GM23338 (cell line): ENCODE data around the gene CHMP3. TPM values are rescaled to one million over a fixed set of nuclear protein-coding genes. Genes with fewer than 3 reads are reported as not detected.
A peak's percentile ranks its signal among the peaks of the same experiment; 100 is the strongest.

Experiments used
- ATAC-seq: fragments of 200-7000 bp; cut with Tn5 transposase; 3 replicates; pipeline ENCODE4 v1.9.1; 2020
- DNase-seq: peaks from one replicate; pipeline ENCODE4 v3.0.0-alpha.2; 2015; ENCODE audit warnings: low spot score
- H2AFZ ChIP-seq: fragments of 200-600 bp; sonication (generic); 2 replicates; pipeline ENCODE4 v1.8.0; 2016; ENCODE audit warnings: antibody characterized with exemption, mild to moderate bottlenecking, moderate library complexity
- H3F3A ChIP-seq: fragments of 200-600 bp; sonication (generic); replicated peaks from 2 replicates; pipeline ENCODE4 v1.8.0; 2017; ENCODE audit warnings: antibody characterized with exemption, mixed run types, low read depth
- H3K27ac ChIP-seq: fragments of 200-600 bp; sonication (generic); 2 replicates; pipeline ENCODE4 v1.6.1; 2016; ENCODE audit warnings: low read depth
- H3K27me3 ChIP-seq: fragments of 200-600 bp; sonication (generic); 2 replicates; pipeline ENCODE4 v1.8.0; 2016; ENCODE audit warnings: mild to moderate bottlenecking, mixed run types, moderate library complexity; ENCODE audit not compliant: insufficient read depth
- H3K36me3 ChIP-seq: fragments of 200-600 bp; sonication (generic); 2 replicates; pipeline ENCODE4 v1.8.0; 2016; ENCODE audit warnings: mild to moderate bottlenecking; ENCODE audit not compliant: insufficient read depth
- H3K4me1 ChIP-seq: fragments of 200-600 bp; sonication (generic); 2 replicates; pipeline ENCODE4 v1.8.0; 2016; ENCODE audit warnings: mild to moderate bottlenecking, moderate library complexity; ENCODE audit not compliant: insufficient read depth
- H3K4me2 ChIP-seq: fragments of 200-600 bp; sonication (generic); 2 replicates; pipeline ENCODE4 v1.7.1; 2017; ENCODE audit warnings: mixed run types
- H3K4me3 ChIP-seq: fragments of 200-600 bp; sonication (generic); 2 replicates; pipeline ENCODE4 v1.6.1; 2016; ENCODE audit warnings: mixed run types
- H3K79me2 ChIP-seq: fragments of 200-600 bp; sonication (generic); replicated peaks from 2 replicates; pipeline ENCODE4 v1.8.0; 2017; ENCODE audit warnings: mild to moderate bottlenecking; ENCODE audit not compliant: insufficient read depth
- H3K9me2 ChIP-seq: fragments of 200-600 bp; sonication (generic); 2 replicates; pipeline ENCODE4 v1.8.0; 2017; ENCODE audit not compliant: insufficient read depth
- H4K20me1 ChIP-seq: fragments of 200-600 bp; sonication (generic); replicated peaks from 2 replicates; pipeline ENCODE4 v1.8.0; 2017; ENCODE audit warnings: mild to moderate bottlenecking; ENCODE audit not compliant: insufficient read depth
- H3K27ac Mint-ChIP-seq: 2 replicates; pipeline ENCODE4 v1.8.0; 2020; ENCODE audit warnings: inconsistent platforms, mild to moderate bottlenecking, moderate library complexity, mixed read lengths
- H3K27me3 Mint-ChIP-seq: 3 replicates; pipeline ENCODE4 v1.8.0; 2022; ENCODE audit warnings: low read depth, mild to moderate bottlenecking, moderate library complexity, mixed read lengths, inconsistent platforms; ENCODE audit not compliant: insufficient read depth, poor library complexity
- H3K36me3 Mint-ChIP-seq: 3 replicates; pipeline ENCODE4 v1.8.0; 2021; ENCODE audit warnings: low read depth, mild to moderate bottlenecking, inconsistent platforms, moderate library complexity, mixed read lengths
- H3K4me1 Mint-ChIP-seq: 3 replicates; pipeline ENCODE4 v1.8.0; 2020; ENCODE audit warnings: mild to moderate bottlenecking, inconsistent platforms, mixed read lengths
- H3K4me3 Mint-ChIP-seq: 3 replicates; pipeline ENCODE4 v1.8.0; 2021; ENCODE audit warnings: moderate library complexity, mild to moderate bottlenecking, inconsistent platforms, mixed read lengths
- H3K9me3 Mint-ChIP-seq: 3 replicates; pipeline ENCODE4 v1.8.0; 2020; ENCODE audit warnings: moderate library complexity, mild to moderate bottlenecking, inconsistent platforms, mixed read lengths
- CREB1 ChIP-seq: fragments of 250-450 bp; sonication (Bioruptor Pico); IDR thresholded peaks from 2 replicates; pipeline ENCODE4 v1.5.0; 2020; ENCODE audit warnings: low read depth, mild to moderate bottlenecking, moderate library complexity
- ETS1 ChIP-seq: IDR thresholded peaks from 2 replicates; pipeline ENCODE4 v1.6.1; 2016; ENCODE audit warnings: antibody characterized with exemption
- EZH2phosphoT487 ChIP-seq: fragments of 200-600 bp; sonication (generic); IDR thresholded peaks from one replicate; pipeline ENCODE4 v1.8.1; 2018; ENCODE audit warnings: antibody characterized with exemption; ENCODE audit not compliant: unreplicated experiment
- JUNB ChIP-seq: IDR thresholded peaks from one replicate; pipeline ENCODE4 v1.6.1; 2016; ENCODE audit warnings: antibody characterized with exemption; ENCODE audit not compliant: unreplicated experiment
- POLR2AphosphoS5 ChIP-seq: IDR thresholded peaks from 2 replicates; pipeline ENCODE4 v1.6.1; 2016; ENCODE audit warnings: antibody characterized with exemption, low read depth
- REST ChIP-seq: IDR thresholded peaks from one replicate; pipeline ENCODE4 v1.6.1; 2018; ENCODE audit warnings: antibody characterized with exemption; ENCODE audit not compliant: unreplicated experiment
- STAT1 ChIP-seq: IDR thresholded peaks from one replicate; pipeline ENCODE4 v1.6.1; 2016; ENCODE audit warnings: antibody characterized with exemption; ENCODE audit not compliant: unreplicated experiment
- ZNF114 ChIP-seq: fragments of 250-450 bp; sonication (Bioruptor Pico); IDR thresholded peaks from 2 replicates; pipeline ENCODE4 v1.5.0; 2020; ENCODE audit warnings: mild to moderate bottlenecking, moderate library complexity
- ZNF331 ChIP-seq: fragments of 250-450 bp; sonication (Bioruptor Pico); IDR thresholded peaks from 2 replicates; pipeline ENCODE4 v1.5.0; 2020; ENCODE audit warnings: low read depth, mild to moderate bottlenecking, moderate library complexity
- polyA plus RNA-seq: library from polyadenylated mRNA; unstranded; fragments of >200 nt; fragmentation: Nextera tagmentation; extraction: Ambion mirVana; gene quantifications from 2 replicates; pipeline ENCODE4 v1.2.1, GENCODE V29; 2016
- total RNA-seq: library from RNA; depleted of rRNA; stranded (reverse); fragments of >200 nt; shearing (Covaris generic); gene quantifications from 2 replicates; pipeline ENCODE4 v1.2.3, GENCODE V29; 2014
- TF ChIP-seq, protein P1 (sequence below): fragments of 250-450 bp; sonication (Bioruptor Pico); IDR thresholded peaks from 2 replicates; pipeline ENCODE4 v1.5.0; 2020; ENCODE audit warnings: mild to moderate bottlenecking, moderate library complexity

CHMP3 gene
- total and polyA plus RNA-seq, 2 experiments from 2014 or later = 15.5 to 15.6 TPM

- Histone ChIP-seq H3K36me3 (no peaks in the 10 kb centered on the region), H3K27me3 (no peaks in the 10 kb centered on the region), H2AFZ (no peak overlapping the region), H4K20me1 (peaks cover 3% of the 10 kb centered on the region; the same call in 1 of the 2 replicates), H3K4me2 (no peak overlapping the region), H3K4me3 (no peak overlapping the region), H3F3A (no peaks in the 10 kb centered on the region), H3K79me2 (no peaks in the 10 kb centered on the region), H3K4me1 (no peaks in the 10 kb centered on the region), H3K27ac (no peak overlapping the region), H3K9me2 (no peaks in the 10 kb centered on the region)
- Mint-ChIP-seq H3K4me3 (no peak overlapping the region), H3K27me3 (no peaks in the 10 kb centered on the region), H3K9me3 (no peaks in the 10 kb centered on the region; the same call in 2 of the 3 replicates), H3K4me1 (no peaks in the 10 kb centered on the region), H3K36me3 (peaks cover 34% of the 10 kb centered on the region), H3K27ac (no peak overlapping the region)
- no peak for ATAC-seq
- TF ChIP-seq ZNF331 (CRISPR knock-in tag) (no peak), POLR2AphosphoS5 (no peak), REST (no peak), ZNF114 (no peak), JUNB (no peak)
- peak; percentile 5 for DNase-seq
Measured at GRCh38 chr2:86507600-86507999, 55.6 kb downstream of the CHMP3 start.

DNA sequence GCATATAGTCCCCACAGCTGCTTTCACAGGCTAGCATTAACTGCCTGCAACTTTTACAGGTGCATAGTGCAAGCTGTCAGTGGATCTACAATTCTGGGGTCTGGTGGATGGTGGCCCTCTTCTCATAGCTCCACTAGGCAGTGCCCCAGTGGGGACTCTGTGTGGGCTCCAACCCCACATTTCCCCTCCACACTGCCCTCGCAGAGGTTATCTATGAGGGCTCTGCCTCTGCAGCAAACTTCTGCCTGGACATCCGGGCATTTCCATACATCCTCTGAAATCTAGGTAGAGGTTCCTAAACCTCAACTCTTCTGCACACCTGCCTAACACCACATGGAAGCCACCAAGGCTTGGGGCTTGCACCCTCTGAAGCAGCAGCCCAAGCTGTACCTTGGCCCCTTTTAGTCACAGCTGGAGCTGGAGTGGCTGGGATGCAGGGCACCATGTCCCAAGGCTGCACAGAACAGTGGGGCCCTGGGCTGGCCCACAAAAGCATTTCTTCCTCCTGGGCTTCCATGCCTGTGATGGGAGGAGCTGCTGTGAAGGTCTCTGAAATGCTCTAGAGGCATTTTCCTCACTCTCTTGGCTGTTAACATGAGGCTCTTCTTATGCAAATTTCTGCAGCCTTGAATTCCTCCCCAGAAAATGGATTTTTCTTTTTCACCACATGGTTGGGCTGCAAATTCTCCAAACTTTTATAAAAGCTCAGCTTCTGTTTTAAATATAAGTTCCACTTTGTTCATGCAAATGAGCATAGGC, 62.7 kb downstream of the CHMP3 start:
- Histone ChIP-seq H3K9me2 (no peaks in the 10 kb centered on the region; the same call in 1 of the 2 replicates), H2AFZ (no peak overlapping the region), H3K36me3 (peaks cover 13% of the 10 kb centered on the region), H3K27me3 (no peaks in the 10 kb centered on the region), H3K4me2 (no peak overlapping the region), H3K4me3 (no peak overlapping the region), H3K4me1 (no peaks in the 10 kb centered on the region), H3F3A (no peaks in the 10 kb centered on the region), H3K27ac (no peak overlapping the region), H4K20me1 (no peaks in the 10 kb centered on the region), H3K79me2 (no peaks in the 10 kb centered on the region)
- DNase-seq (peak; percentile 9), ATAC-seq (no peak)
- H3K9me3 Mint-ChIP-seq = peaks cover 51% of the 10 kb centered on the region
- H3K4me3 Mint-ChIP-seq = no peak overlapping the region
- H3K36me3 Mint-ChIP-seq = peaks cover 90% of the 10 kb centered on the region
- H3K27ac Mint-ChIP-seq = no peak overlapping the region
- no peaks in the 10 kb centered on the region; the same call in 2 of the 3 replicates for H3K4me1 Mint-ChIP-seq
- peaks cover 8% of the 10 kb centered on the region for H3K27me3 Mint-ChIP-seq
- no peak for TF ChIP-seq CREB1 (CRISPR knock-in tag)
- TF ChIP-seq EZH2phosphoT487 = no peak
- no peak for TF ChIP-seq ETS1
- TF ChIP-seq, protein P1, sequence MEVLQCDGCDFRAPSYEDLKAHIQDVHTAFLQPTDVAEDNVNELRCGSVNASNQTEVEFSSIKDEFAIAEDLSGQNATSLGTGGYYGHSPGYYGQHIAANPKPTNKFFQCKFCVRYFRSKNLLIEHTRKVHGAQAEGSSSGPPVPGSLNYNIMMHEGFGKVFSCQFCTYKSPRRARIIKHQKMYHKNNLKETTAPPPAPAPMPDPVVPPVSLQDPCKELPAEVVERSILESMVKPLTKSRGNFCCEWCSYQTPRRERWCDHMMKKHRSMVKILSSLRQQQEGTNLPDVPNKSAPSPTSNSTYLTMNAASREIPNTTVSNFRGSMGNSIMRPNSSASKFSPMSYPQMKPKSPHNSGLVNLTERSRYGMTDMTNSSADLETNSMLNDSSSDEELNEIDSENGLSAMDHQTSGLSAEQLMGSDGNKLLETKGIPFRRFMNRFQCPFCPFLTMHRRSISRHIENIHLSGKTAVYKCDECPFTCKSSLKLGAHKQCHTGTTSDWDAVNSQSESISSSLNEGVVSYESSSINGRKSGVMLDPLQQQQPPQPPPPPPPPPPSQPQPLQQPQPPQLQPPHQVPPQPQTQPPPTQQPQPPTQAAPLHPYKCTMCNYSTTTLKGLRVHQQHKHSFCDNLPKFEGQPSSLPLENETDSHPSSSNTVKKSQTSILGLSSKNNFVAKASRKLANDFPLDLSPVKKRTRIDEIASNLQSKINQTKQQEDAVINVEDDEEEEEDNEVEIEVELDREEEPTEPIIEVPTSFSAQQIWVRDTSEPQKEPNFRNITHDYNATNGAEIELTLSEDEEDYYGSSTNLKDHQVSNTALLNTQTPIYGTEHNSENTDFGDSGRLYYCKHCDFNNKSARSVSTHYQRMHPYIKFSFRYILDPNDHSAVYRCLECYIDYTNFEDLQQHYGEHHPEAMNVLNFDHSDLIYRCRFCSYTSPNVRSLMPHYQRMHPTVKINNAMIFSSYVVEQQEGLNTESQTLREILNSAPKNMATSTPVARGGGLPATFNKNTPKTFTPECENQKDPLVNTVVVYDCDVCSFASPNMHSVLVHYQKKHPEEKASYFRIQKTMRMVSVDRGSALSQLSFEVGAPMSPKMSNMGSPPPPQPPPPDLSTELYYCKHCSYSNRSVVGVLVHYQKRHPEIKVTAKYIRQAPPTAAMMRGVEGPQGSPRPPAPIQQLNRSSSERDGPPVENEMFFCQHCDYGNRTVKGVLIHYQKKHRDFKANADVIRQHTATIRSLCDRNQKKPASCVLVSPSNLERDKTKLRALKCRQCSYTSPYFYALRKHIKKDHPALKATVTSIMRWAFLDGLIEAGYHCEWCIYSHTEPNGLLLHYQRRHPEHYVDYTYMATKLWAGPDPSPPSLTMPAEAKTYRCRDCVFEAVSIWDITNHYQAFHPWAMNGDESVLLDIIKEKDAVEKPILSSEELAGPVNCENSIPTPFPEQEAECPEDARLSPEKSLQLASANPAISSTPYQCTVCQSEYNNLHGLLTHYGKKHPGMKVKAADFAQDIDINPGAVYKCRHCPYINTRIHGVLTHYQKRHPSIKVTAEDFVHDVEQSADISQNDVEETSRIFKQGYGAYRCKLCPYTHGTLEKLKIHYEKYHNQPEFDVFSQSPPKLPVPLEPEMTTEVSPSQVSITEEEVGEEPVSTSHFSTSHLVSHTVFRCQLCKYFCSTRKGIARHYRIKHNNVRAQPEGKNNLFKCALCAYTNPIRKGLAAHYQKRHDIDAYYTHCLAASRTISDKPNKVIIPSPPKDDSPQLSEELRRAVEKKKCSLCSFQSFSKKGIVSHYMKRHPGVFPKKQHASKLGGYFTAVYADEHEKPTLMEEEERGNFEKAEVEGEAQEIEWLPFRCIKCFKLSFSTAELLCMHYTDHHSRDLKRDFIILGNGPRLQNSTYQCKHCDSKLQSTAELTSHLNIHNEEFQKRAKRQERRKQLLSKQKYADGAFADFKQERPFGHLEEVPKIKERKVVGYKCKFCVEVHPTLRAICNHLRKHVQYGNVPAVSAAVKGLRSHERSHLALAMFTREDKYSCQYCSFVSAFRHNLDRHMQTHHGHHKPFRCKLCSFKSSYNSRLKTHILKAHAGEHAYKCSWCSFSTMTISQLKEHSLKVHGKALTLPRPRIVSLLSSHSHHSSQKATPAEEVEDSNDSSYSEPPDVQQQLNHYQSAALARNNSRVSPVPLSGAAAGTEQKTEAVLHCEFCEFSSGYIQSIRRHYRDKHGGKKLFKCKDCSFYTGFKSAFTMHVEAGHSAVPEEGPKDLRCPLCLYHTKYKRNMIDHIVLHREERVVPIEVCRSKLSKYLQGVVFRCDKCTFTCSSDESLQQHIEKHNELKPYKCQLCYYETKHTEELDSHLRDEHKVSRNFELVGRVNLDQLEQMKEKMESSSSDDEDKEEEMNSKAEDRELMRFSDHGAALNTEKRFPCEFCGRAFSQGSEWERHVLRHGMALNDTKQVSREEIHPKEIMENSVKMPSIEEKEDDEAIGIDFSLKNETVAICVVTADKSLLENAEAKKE (CRISPR knock-in tag) = no peak
- TF ChIP-seq STAT1 = no peak
